B cell (primary cell): ENCODE results near the gene PIK3IP1. TPM values are rescaled to one million over a fixed set of nuclear protein-coding genes. Genes with fewer than 3 reads are reported as not detected.

ENCODE experiments used
- ATAC-seq: fragments of 200-7000 bp; cut with Tn5 transposase; one replicate; pipeline ENCODE4 v1.10.0; 2021; ENCODE audit warnings: low read depth, mild to moderate bottlenecking, moderate number of reproducible peaks, moderate library complexity
- CTCF ChIA-PET: fragments of 350-600 bp; sonication (Branson Sonifier 250); formaldehyde crosslinking; loops from one replicate; lab custom pipeline; 2021; ENCODE audit warnings: antibody characterized with exemption, inconsistent platforms; lab: Charles Lee
- POLR2A ChIA-PET: fragments of 350-600 bp; sonication (Branson Sonifier 250); formaldehyde crosslinking; loops from one replicate; lab custom pipeline; 2021; ENCODE audit warnings: antibody characterized with exemption; lab: Charles Lee
- DNase-seq: peaks from one replicate; pipeline ENCODE4 v3.0.0; 2013
- H2AFZ ChIP-seq: 2 replicates; pipeline ENCODE4 v1.6.1; 2012; ENCODE audit warnings: mild to moderate bottlenecking, low read depth, low read length; ENCODE audit not compliant: insufficient read depth, poor library complexity, severe bottlenecking
- H3K27ac ChIP-seq, 2 donors: 1 replicate in 1 of 2; 2 replicates in 1 of 2; pipeline ENCODE4 v1.5.1; 2012 to 2013; ENCODE audit warnings: low read length in 2 of 2, mild to moderate bottlenecking in 2 of 2, moderate library complexity in 1 of 2
- H3K27me3 ChIP-seq, 4 experiments: fragments of 200-600 bp in 1 of 4; sonication (generic) in 1 of 4; replicated peaks in 1 of 4; 1 replicate in 2 of 4; 2 replicates in 2 of 4; pipeline versions ENCODE4 v1.6.1 to v1.7.0; 2013 to 2016; ENCODE audit warnings: low read length in 3 of 4, mild to moderate bottlenecking in 2 of 4, mixed read lengths in 1 of 4, moderate library complexity in 1 of 4; ENCODE audit not compliant: insufficient read depth in 4 of 4, control insufficient read depth in 3 of 4; ENCODE audit errors: control extremely low read depth in 1 of 4
- H3K36me3 ChIP-seq, 2 experiments: replicated peaks in 1 of 2; 1 replicate in 1 of 2; 2 replicates in 1 of 2; pipeline versions ENCODE4 v1.6.1 to v1.7.1; 2013; ENCODE audit warnings: low read length in 1 of 2; ENCODE audit not compliant: insufficient read depth in 2 of 2, control insufficient read depth in 1 of 2; ENCODE audit errors: control extremely low read depth in 1 of 2, extremely low read depth in 1 of 2
- H3K4me1 ChIP-seq, 2 donors: fragments of 200-600 bp in 1 of 2; sonication (generic) in 1 of 2; 1 replicate in 1 of 2; 2 replicates in 1 of 2; pipeline versions ENCODE4 v1.5.1 to v1.6.1; 2013 to 2017; ENCODE audit warnings: low read length in 2 of 2; ENCODE audit not compliant: control insufficient read depth in 2 of 2, insufficient read depth in 2 of 2
- H3K4me2 ChIP-seq: replicated peaks from 2 replicates; pipeline ENCODE3; 2012; ENCODE audit warnings: mild to moderate bottlenecking, low read depth, low read length; ENCODE audit not compliant: poor library complexity, severe bottlenecking
- H3K4me3 ChIP-seq, 5 experiments: fragments of 200-600 bp in 1 of 5; sonication (generic) in 1 of 5; 1 replicate in 3 of 5; 2 replicates in 2 of 5; pipeline versions ENCODE4 v1.5.1 to v1.7.0; 2011 to 2016; ENCODE audit warnings: low read length in 4 of 5, mild to moderate bottlenecking in 4 of 5, low read depth in 2 of 5, control low read depth in 1 of 5, moderate library complexity in 1 of 5; ENCODE audit not compliant: insufficient read depth in 1 of 5; ENCODE audit errors: control extremely low read depth in 1 of 5, extremely low read depth in 1 of 5
- H3K79me2 ChIP-seq: fragments of 200-600 bp; sonication (generic); one replicate; pipeline ENCODE4 v1.6.0; 2016; ENCODE audit warnings: low read length; ENCODE audit not compliant: control insufficient read depth, insufficient read depth
- H3K9ac ChIP-seq: fragments of 200-600 bp; sonication (generic); 2 replicates; pipeline ENCODE4 v1.6.1; 2017; ENCODE audit warnings: mild to moderate bottlenecking, low read length, moderate library complexity
- H3K9me3 ChIP-seq, 3 donors: one replicate each; pipeline versions ENCODE4 v1.6.1 to v1.7.1; 2013; ENCODE audit warnings: low read length in 2 of 3; ENCODE audit not compliant: control insufficient read depth in 2 of 3, insufficient read depth in 1 of 3; ENCODE audit errors: control extremely low read depth in 1 of 3
- H4K20me1 ChIP-seq: 2 replicates; pipeline ENCODE4 v1.6.0; 2012; ENCODE audit warnings: mild to moderate bottlenecking, low read length; ENCODE audit not compliant: insufficient read depth, control insufficient read depth, poor library complexity, severe bottlenecking
- H3K27ac Mint-ChIP-seq: one replicate; pipeline ENCODE4 v1.8.0; 2021; ENCODE audit warnings: mixed read lengths
- H3K27me3 Mint-ChIP-seq: one replicate; pipeline ENCODE4 v1.8.0; 2021; ENCODE audit warnings: mixed read lengths
- H3K4me1 Mint-ChIP-seq: one replicate; pipeline ENCODE4 v1.8.0; 2021; ENCODE audit warnings: mixed read lengths
- H3K4me3 Mint-ChIP-seq: one replicate; pipeline ENCODE4 v1.8.0; 2021; ENCODE audit warnings: mixed read lengths
- H3K9me3 Mint-ChIP-seq: one replicate; pipeline ENCODE4 v1.8.0; 2022; ENCODE audit warnings: mixed read lengths; ENCODE audit not compliant: insufficient read depth
- EZH2 ChIP-seq: IDR thresholded peaks from 2 replicates; pipeline ENCODE4 v1.6.1; 2012; ENCODE audit warnings: borderline replicate concordance, low read depth, mild to moderate bottlenecking, moderate library complexity, low read length; ENCODE audit not compliant: insufficient read depth, poor library complexity, severe bottlenecking
- WGBS: methylation state at CpG from one replicate; pipeline ENCODE4 v1.1.5; 2013; ENCODE audit warnings: missing lambda C conversion rate; ENCODE audit not compliant: insufficient coverage; 5-methylcytosine and 5-hydroxymethylcytosine counted together
- intact Hi-C: fragments of 100-400 bp; cut with micrococcal nuclease; formaldehyde crosslinking; loops from one replicate; pipeline ENCODE4 v1.10.0; 2022
- polyA plus RNA-seq: library from polyadenylated mRNA; depleted of rRNA; stranded (reverse); fragments of >200 nt; gene quantifications from 2 replicates; pipeline ENCODE4 v1.2.3, GENCODE V29; 2012
- total RNA-seq, 2 donors: library from RNA; stranded (reverse); fragments of 120-200 nt in 1 of 2; gene quantifications; 1 replicate in 1 of 2; 2 replicates in 1 of 2; pipeline versions ENCODE4 v1.2.3 to v1.2.4, GENCODE V29; 2013 to 2022
- TF ChIP-seq, protein P1 (sequence below): fragments of 200-600 bp; IDR thresholded peaks from one replicate; pipeline ENCODE4 v1.8.0; 2022; ENCODE audit warnings: antibody characterized with exemption, mild to moderate bottlenecking

Gene PIK3IP1
- total and polyA plus RNA-seq, 2 donors (not counting 1 experiment from before 2014, with no cell fraction given), result 89.8 to 92.9 TPM

GRCh38 chr22:31290494-31291471 lies 1.5 kb downstream of the PIK3IP1 start:
- intact Hi-C loops, result loop anchor here (1.0 to 5.0 kb wide), 9 partner anchors 55 to 868 kb away; partner anchors contain the start of genes DEPDC5, LIMK2, PES1 and PRR14L
- Mint-ChIP-seq H3K27me3 (no peaks in the 10 kb centered on the region), H3K4me1 (peaks cover 67% of the 10 kb centered on the region), H3K9me3 (no peaks in the 10 kb centered on the region), H3K4me3 (peak overlapping the region; percentile 97), H3K27ac (peak overlapping the region; percentile 100)
- H3K79me2 ChIP-seq, result peaks cover 72% of the 10 kb centered on the region
- H4K20me1 ChIP-seq, result no peaks in the 10 kb centered on the region
- no peaks in the 10 kb centered on the region for H3K27me3 ChIP-seq
- H3K27ac ChIP-seq, result peak overlapping the region; percentile 99 to 100
- WGBS, result under 1% methylated on average over 87 of the region's 95 CpGs
- TF ChIP-seq, protein P1, sequence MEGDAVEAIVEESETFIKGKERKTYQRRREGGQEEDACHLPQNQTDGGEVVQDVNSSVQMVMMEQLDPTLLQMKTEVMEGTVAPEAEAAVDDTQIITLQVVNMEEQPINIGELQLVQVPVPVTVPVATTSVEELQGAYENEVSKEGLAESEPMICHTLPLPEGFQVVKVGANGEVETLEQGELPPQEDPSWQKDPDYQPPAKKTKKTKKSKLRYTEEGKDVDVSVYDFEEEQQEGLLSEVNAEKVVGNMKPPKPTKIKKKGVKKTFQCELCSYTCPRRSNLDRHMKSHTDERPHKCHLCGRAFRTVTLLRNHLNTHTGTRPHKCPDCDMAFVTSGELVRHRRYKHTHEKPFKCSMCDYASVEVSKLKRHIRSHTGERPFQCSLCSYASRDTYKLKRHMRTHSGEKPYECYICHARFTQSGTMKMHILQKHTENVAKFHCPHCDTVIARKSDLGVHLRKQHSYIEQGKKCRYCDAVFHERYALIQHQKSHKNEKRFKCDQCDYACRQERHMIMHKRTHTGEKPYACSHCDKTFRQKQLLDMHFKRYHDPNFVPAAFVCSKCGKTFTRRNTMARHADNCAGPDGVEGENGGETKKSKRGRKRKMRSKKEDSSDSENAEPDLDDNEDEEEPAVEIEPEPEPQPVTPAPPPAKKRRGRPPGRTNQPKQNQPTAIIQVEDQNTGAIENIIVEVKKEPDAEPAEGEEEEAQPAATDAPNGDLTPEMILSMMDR, result no peak
- no peak for TF ChIP-seq EZH2
- H3K4me1 ChIP-seq, result peaks cover 68 to 76% of the 10 kb centered on the region in 2 donors
- H3K4me2 ChIP-seq, result peak overlapping the region; percentile 97
- peak; percentile 97 for DNase-seq
- H3K4me3 ChIP-seq, result peak overlapping the region; percentile 72 to 99 (median 95)
- CTCF ChIA-PET, result interaction anchor here (0.6 to 18.7 kb wide), 5 partner anchors 19 to 1212 kb away, joined by 4 to 208 read pairs (median 17); partner anchors contain the start of genes LIMK2 and PATZ1
- H3K36me3 ChIP-seq, result peaks cover 3 to 30% of the 10 kb centered on the region in 2 experiments
- POLR2A ChIA-PET, result interaction anchor here (0.6 to 2.6 kb wide), 15 partner anchors 8 to 322 kb away, joined by 3 to 18 read pairs (median 5); partner anchors contain the start of genes MORC2, PATZ1, RNF185 and TUG1
- H3K9ac ChIP-seq, result peak overlapping the region; percentile 99
- peak; percentile 88 for ATAC-seq
- H2AFZ ChIP-seq, result peak overlapping the region; percentile 65
- H3K9me3 ChIP-seq, result no peaks in the 10 kb centered on the region
